ENCODE measurements around the gene ACO1. TPM values are rescaled to one million over a fixed set of nuclear protein-coding genes. Genes with fewer than 3 reads are reported as not detected.

The ACO1 gene
- total RNA-seq, 1 donor from 2014 or later, result 19.4 TPM

DNA sequence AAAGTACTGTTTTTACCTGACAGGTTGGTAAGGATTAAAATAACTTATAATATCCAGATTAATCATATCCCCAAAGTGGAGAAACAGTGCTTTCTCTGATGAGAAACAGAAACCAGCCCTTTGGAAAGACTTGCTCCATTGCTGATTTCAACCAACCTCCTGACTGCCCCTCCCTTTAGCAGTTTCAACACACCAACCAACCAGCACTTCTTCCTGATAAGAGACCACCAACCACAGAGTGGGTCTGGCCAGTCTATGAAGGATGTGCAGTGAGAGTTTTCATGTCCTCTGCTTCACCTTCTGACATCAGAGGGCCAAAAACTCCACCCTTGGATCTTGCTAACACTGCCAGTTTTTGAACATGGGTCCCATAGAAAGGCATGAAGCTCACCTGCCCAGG, 113.5 kb downstream of the ACO1 start:
- Mint-ChIP-seq H3K27me3 (ENCODE audit: low read depth, unreplicated experiment) (no peaks in the 10 kb centered on the region), H3K4me3 (ENCODE audit: unreplicated experiment) (no peak overlapping the region), H3K9me3 (ENCODE audit: unreplicated experiment) (no peaks in the 10 kb centered on the region), H3K36me3 (ENCODE audit: low read depth, unreplicated experiment) (peaks cover 43% of the 10 kb centered on the region), H3K4me1 (ENCODE audit: low read depth, unreplicated experiment) (peaks cover 34% of the 10 kb centered on the region), H3K27ac (ENCODE audit: unreplicated experiment) (peak overlapping the region; percentile 77)
- H3K36me3 ChIP-seq (ENCODE audit: insufficient read depth, low read length), result peaks cover 3% of the 10 kb centered on the region
- no peak overlapping the region for H3K9ac ChIP-seq (ENCODE audit: low read length)
- no peaks in the 10 kb centered on the region for H3K9me3 ChIP-seq (ENCODE audit: insufficient read depth, low read depth, low read length)
- H3K79me2 ChIP-seq (ENCODE audit: insufficient read depth, low read length), result no peaks in the 10 kb centered on the region
- no peaks in the 10 kb centered on the region for H4K20me1 ChIP-seq (ENCODE audit: insufficient read depth, low read length)
- H2AFZ ChIP-seq (ENCODE audit: low read depth, low read length), result no peak overlapping the region
- H3K27ac ChIP-seq (ENCODE audit: low read depth, low read length), result no peak overlapping the region
- no peak overlapping the region for H3K4me2 ChIP-seq (ENCODE audit: low read length)
- H3K4me1 ChIP-seq (ENCODE audit: insufficient read depth, low read length), result no peaks in the 10 kb centered on the region
- DNase-seq (ENCODE audit: low read depth), result no peak
- no peak overlapping the region for H3K4me3 ChIP-seq (ENCODE audit: insufficient read depth, low read depth, low read length)
- no peak for FAIRE-seq
- H3K27me3 ChIP-seq (ENCODE audit: insufficient read depth, low read length), result no peaks in the 10 kb centered on the region
- no peak for TF ChIP-seq EZH2 (IDR thresholded peaks at IDR 0.05; ENCODE audit: insufficient read depth, low read length)

DNA sequence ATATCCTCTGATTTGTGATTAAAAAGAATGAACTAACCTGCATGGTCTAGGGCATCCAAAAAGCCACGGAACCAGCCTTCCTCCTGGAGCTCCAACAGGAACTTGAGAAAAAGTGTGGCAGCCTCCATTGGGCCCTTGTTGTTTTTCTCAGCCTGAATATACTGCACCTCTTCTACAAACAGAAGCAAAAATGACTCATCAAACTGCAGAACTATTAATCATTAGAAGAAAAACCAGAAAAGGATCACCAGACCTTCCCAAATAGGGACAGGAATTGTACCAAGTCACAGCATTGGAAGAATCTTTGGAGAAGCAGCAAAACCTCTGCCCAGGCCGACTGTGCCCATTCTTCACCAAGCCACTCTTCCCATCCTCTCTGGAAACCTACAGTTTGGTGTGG, 116.3 kb downstream of the ACO1 start:
- FAIRE-seq, result no peak
- Histone ChIP-seq H3K27ac (ENCODE audit: low read depth, low read length) (peak overlapping the region; percentile 29), H3K79me2 (ENCODE audit: insufficient read depth, low read length) (no peaks in the 10 kb centered on the region), H3K4me3 (ENCODE audit: insufficient read depth, low read depth, low read length) (no peak overlapping the region), H4K20me1 (ENCODE audit: insufficient read depth, low read length) (no peaks in the 10 kb centered on the region), H3K9ac (ENCODE audit: low read length) (no peak overlapping the region), H2AFZ (ENCODE audit: low read depth, low read length) (peak overlapping the region; percentile 0), H3K27me3 (ENCODE audit: insufficient read depth, low read length) (no peaks in the 10 kb centered on the region), H3K36me3 (ENCODE audit: insufficient read depth, low read length) (peaks cover 3% of the 10 kb centered on the region), H3K4me1 (ENCODE audit: insufficient read depth, low read length) (no peaks in the 10 kb centered on the region), H3K9me3 (ENCODE audit: insufficient read depth, low read depth, low read length) (no peaks in the 10 kb centered on the region), H3K4me2 (ENCODE audit: low read length) (peak overlapping the region; percentile 46)
- Mint-ChIP-seq H3K4me1 (ENCODE audit: low read depth, unreplicated experiment) (peaks cover 47% of the 10 kb centered on the region), H3K27ac (ENCODE audit: unreplicated experiment) (peak overlapping the region; percentile 73), H3K4me3 (ENCODE audit: unreplicated experiment) (peak overlapping the region; percentile 6), H3K9me3 (ENCODE audit: unreplicated experiment) (no peaks in the 10 kb centered on the region), H3K36me3 (ENCODE audit: low read depth, unreplicated experiment) (peaks cover 41% of the 10 kb centered on the region), H3K27me3 (ENCODE audit: low read depth, unreplicated experiment) (no peaks in the 10 kb centered on the region)
- TF ChIP-seq, protein P1, sequence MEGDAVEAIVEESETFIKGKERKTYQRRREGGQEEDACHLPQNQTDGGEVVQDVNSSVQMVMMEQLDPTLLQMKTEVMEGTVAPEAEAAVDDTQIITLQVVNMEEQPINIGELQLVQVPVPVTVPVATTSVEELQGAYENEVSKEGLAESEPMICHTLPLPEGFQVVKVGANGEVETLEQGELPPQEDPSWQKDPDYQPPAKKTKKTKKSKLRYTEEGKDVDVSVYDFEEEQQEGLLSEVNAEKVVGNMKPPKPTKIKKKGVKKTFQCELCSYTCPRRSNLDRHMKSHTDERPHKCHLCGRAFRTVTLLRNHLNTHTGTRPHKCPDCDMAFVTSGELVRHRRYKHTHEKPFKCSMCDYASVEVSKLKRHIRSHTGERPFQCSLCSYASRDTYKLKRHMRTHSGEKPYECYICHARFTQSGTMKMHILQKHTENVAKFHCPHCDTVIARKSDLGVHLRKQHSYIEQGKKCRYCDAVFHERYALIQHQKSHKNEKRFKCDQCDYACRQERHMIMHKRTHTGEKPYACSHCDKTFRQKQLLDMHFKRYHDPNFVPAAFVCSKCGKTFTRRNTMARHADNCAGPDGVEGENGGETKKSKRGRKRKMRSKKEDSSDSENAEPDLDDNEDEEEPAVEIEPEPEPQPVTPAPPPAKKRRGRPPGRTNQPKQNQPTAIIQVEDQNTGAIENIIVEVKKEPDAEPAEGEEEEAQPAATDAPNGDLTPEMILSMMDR (IDR thresholded peaks at IDR 0.05; ENCODE audit: insufficient read depth, low read depth, low read length), result no peak
- TF ChIP-seq EZH2 (IDR thresholded peaks at IDR 0.05; ENCODE audit: insufficient read depth, low read length), result no peak
- peak; percentile 53 for DNase-seq (ENCODE audit: low read depth)

DNA sequence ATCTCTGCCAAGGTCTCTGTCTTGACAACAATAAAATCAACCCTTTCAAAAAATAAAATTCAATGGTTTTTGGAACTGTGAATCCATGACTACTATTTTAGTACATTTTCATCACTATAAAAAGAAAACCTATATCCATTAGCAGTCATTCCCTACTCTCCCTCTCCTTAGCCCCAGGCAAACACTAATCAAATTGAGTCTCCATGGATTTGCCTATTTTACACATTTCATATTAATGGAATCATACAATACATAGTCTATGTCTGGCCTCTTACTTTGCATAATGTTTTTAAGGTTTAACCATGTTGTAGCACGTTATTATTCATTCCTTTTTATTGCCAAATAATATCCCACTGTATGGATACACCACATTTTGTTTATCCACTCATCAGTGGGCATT, 117.4 kb downstream of the ACO1 start:
- peaks cover 52% of the 10 kb centered on the region for H3K4me1 Mint-ChIP-seq (ENCODE audit: low read depth, unreplicated experiment)
- H3K4me1 ChIP-seq (ENCODE audit: insufficient read depth, low read length), result no peaks in the 10 kb centered on the region
- H3K4me3 Mint-ChIP-seq (ENCODE audit: unreplicated experiment), result peak overlapping the region; percentile 21
- DNase-seq (ENCODE audit: low read depth) (no peak), FAIRE-seq (no peak)
- no peak overlapping the region for H3K4me3 ChIP-seq (ENCODE audit: insufficient read depth, low read depth, low read length)
- peak overlapping the region; percentile 88 for H3K27ac Mint-ChIP-seq (ENCODE audit: unreplicated experiment)
- no peaks in the 10 kb centered on the region for H3K9me3 ChIP-seq (ENCODE audit: insufficient read depth, low read depth, low read length)
- H3K27me3 Mint-ChIP-seq (ENCODE audit: low read depth, unreplicated experiment), result no peaks in the 10 kb centered on the region
- no peak overlapping the region for H3K4me2 ChIP-seq (ENCODE audit: low read length)
- peak overlapping the region; percentile 32 for H3K27ac ChIP-seq (ENCODE audit: low read depth, low read length)
- no peaks in the 10 kb centered on the region for H3K9me3 Mint-ChIP-seq (ENCODE audit: unreplicated experiment)
- peaks cover 37% of the 10 kb centered on the region for H3K36me3 Mint-ChIP-seq (ENCODE audit: low read depth, unreplicated experiment)
- TF ChIP-seq EZH2 (IDR thresholded peaks at IDR 0.05; ENCODE audit: insufficient read depth, low read length), result no peak
- TF ChIP-seq, protein P1 (IDR thresholded peaks at IDR 0.05; ENCODE audit: insufficient read depth, low read depth, low read length), result no peak
- no peaks in the 10 kb centered on the region for H4K20me1 ChIP-seq (ENCODE audit: insufficient read depth, low read length)
- H3K9ac ChIP-seq (ENCODE audit: low read length), result no peak overlapping the region
- H3K36me3 ChIP-seq (ENCODE audit: insufficient read depth, low read length), result no peaks in the 10 kb centered on the region
- no peaks in the 10 kb centered on the region for H3K27me3 ChIP-seq (ENCODE audit: insufficient read depth, low read length)
- H2AFZ ChIP-seq (ENCODE audit: low read depth, low read length), result no peak overlapping the region
- no peaks in the 10 kb centered on the region for H3K79me2 ChIP-seq (ENCODE audit: insufficient read depth, low read length)

All from astrocyte (in vitro differentiated cells and primary cell).